HEK293T (cell line): ENCODE results near the gene VSTM2L.

ENCODE experiments used
- ARNT ChIP-seq: fragments of 450-650 bp; IDR thresholded peaks from 2 replicates; pipeline ENCODE4 v1.6.1; 2017; ENCODE audit warnings: mild to moderate bottlenecking
- CTBP1 ChIP-seq: fragments of 450-650 bp; IDR thresholded peaks from 2 replicates; pipeline ENCODE4 v1.6.1; 2016; ENCODE audit warnings: borderline replicate concordance
- ELF4 ChIP-seq: fragments of 450-650 bp; IDR thresholded peaks from 2 replicates; pipeline ENCODE4 v1.6.1; 2017; ENCODE audit warnings: antibody characterized with exemption
- FOXA1 ChIP-seq: fragments of 450-650 bp; IDR thresholded peaks from 2 replicates; pipeline ENCODE4 v1.6.1; 2016; ENCODE audit warnings: mild to moderate bottlenecking
- FOXK2 ChIP-seq: fragments of 450-650 bp; IDR thresholded peaks from 2 replicates; pipeline ENCODE4 v1.6.1; 2016; ENCODE audit warnings: mild to moderate bottlenecking
- FOXM1 ChIP-seq: fragments of 450-650 bp; IDR thresholded peaks from 2 replicates; pipeline ENCODE4 v1.6.1; 2017; ENCODE audit warnings: mild to moderate bottlenecking, borderline replicate concordance
- HDGF ChIP-seq: fragments of 450-650 bp; IDR thresholded peaks from 2 replicates; pipeline ENCODE4 v1.6.1; 2017; ENCODE audit warnings: antibody characterized with exemption, borderline replicate concordance
- LEF1 ChIP-seq: fragments of 450-650 bp; IDR thresholded peaks from 2 replicates; pipeline ENCODE4 v1.6.1; 2017; ENCODE audit warnings: mild to moderate bottlenecking, borderline replicate concordance
- NFRKB ChIP-seq: fragments of 450-650 bp; IDR thresholded peaks from 2 replicates; pipeline ENCODE4 v1.6.1; 2016; ENCODE audit warnings: mild to moderate bottlenecking, moderate library complexity
- SP1 ChIP-seq: fragments of 450-650 bp; IDR thresholded peaks from 2 replicates; pipeline ENCODE4 v1.6.1; 2017
- ZNF384 ChIP-seq: fragments of 450-650 bp; IDR thresholded peaks from 2 replicates; pipeline ENCODE4 v1.6.1; 2016
- TF ChIP-seq, protein P1 (sequence below): fragments of 450-650 bp; IDR thresholded peaks from 2 replicates; pipeline ENCODE4 v1.6.1; 2016

DNA sequence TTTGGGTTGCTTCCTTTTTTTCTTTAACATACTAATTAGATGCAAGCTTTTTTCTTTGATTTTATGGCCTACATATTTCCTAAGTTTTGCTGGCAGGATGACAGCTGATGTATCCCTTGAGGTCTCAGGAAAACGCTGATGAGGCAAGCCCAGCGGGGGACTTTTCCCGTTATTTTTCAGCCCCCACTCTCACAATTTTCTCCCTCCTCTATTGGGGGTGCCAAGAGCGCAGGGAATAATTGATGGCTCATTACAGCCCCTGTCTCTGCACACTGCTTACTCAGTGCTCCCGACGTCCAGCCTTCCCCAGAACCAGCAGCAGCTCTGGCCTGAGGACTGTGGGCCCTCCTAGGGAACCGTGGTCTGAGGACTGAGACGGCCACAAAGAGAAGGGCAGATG is 38.6 kb upstream of the VSTM2L start:
- TF ChIP-seq FOXK2 (no peak), CTBP1 (no peak), FOXA1 (no peak), SP1 (no peak), ELF4 (no peak), NFRKB (no peak), LEF1 (no peak), HDGF (no peak), ZNF384 (no peak), ARNT (no peak), FOXM1 (no peak)
- TF ChIP-seq, protein P1, sequence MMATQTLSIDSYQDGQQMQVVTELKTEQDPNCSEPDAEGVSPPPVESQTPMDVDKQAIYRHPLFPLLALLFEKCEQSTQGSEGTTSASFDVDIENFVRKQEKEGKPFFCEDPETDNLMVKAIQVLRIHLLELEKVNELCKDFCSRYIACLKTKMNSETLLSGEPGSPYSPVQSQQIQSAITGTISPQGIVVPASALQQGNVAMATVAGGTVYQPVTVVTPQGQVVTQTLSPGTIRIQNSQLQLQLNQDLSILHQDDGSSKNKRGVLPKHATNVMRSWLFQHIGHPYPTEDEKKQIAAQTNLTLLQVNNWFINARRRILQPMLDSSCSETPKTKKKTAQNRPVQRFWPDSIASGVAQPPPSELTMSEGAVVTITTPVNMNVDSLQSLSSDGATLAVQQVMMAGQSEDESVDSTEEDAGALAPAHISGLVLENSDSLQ, result no peak
